HG02938 (cell line): ENCODE results near the gene E2F6.
A peak's percentile ranks its signal among the peaks of the same experiment; 100 is the strongest.

ENCODE experiments used
- ATAC-seq: cut with Tn5 transposase; IDR thresholded peaks from one replicate; pipeline ENCODE4 v1.9.1; 2021; ENCODE audit warnings: mild to moderate bottlenecking, moderate library complexity; ENCODE audit not compliant: unreplicated experiment

The E2F6 gene

GRCh38 chr2:11465485-11466306, at the start of gene E2F6:
Gene E2F6 (minus strand): TSS chr2:11466161. CDS start chr2:11465879, 282 bp downstream.
- ATAC-seq = peak; percentile 45

GRCh38 chr2:11515490-11515981, 49.6 kb upstream of the E2F6 start:
- ATAC-seq = no peak

GRCh38 chr2:11514904-11515303, 48.9 kb upstream of the E2F6 start:
- ATAC-seq = no peak

GRCh38 chr2:11514081-11514730, 48.2 kb upstream of the E2F6 start:
- no peak for ATAC-seq

- ATAC-seq = no peak
Observed at GRCh38 chr2:11513319-11513718, 47.4 kb upstream of the E2F6 start.

GRCh38 chr2:11512431-11512830, 46.5 kb upstream of the E2F6 start:
- no peak for ATAC-seq

GRCh38 chr2:11509657-11510360, 43.8 kb upstream of the E2F6 start:
- ATAC-seq = no peak

GRCh38 chr2:11508279-11508678, 42.3 kb upstream of the E2F6 start:
- no peak for ATAC-seq

GRCh38 chr2:11507517-11507916, 41.6 kb upstream of the E2F6 start:
- no peak for ATAC-seq

GRCh38 chr2:11506611-11506969, 40.6 kb upstream of the E2F6 start:
- no peak for ATAC-seq

GRCh38 chr2:11505652-11506610, 40.0 kb upstream of the E2F6 start:
- no peak for ATAC-seq

GRCh38 chr2:11503354-11503927, 37.5 kb upstream of the E2F6 start:
- no peak for ATAC-seq

GRCh38 chr2:11502740-11503292, 36.9 kb upstream of the E2F6 start:
- no peak for ATAC-seq

GRCh38 chr2:11500702-11501303, 34.8 kb upstream of the E2F6 start:
- ATAC-seq = no peak

GRCh38 chr2:11499081-11499743, 33.3 kb upstream of the E2F6 start:
- ATAC-seq = no peak

- peak; percentile 63 for ATAC-seq
Observed at GRCh38 chr2:11498543-11499034, 32.6 kb upstream of the E2F6 start.

- no peak for ATAC-seq
Observed at GRCh38 chr2:11495844-11496681, 30.1 kb upstream of the E2F6 start.

GRCh38 chr2:11494310-11494709, 28.3 kb upstream of the E2F6 start:
- ATAC-seq = no peak
